Esophagus squamous epithelium (tissue), 4 donors: Measurements from ENCODE around the gene LGR4.
"Not testable (repeated sequence)": the region's sequence is repeated elsewhere in the genome, so short reads cannot be mapped to it uniquely, and the experiment has no call there.

ENCODE experiments used
- POLR2A ChIP-seq, 4 donors: fragments of 450-650 bp; IDR thresholded peaks; one replicate each; pipeline ENCODE4 v1.6.1; 2017; ENCODE audit warnings: antibody characterized with exemption in 4 of 4, mild to moderate bottlenecking in 4 of 4, moderate library complexity in 3 of 4
- TF ChIP-seq, protein P1 (sequence below), 6 experiments: fragments of 450-650 bp in 4 of 6; fragments of 200-600 bp in 2 of 6; sonication (generic) in 2 of 6; IDR thresholded peaks; one replicate each; pipeline ENCODE4 v1.5.1; 2016 to 2019; ENCODE audit warnings: antibody characterized with exemption in 6 of 6, mild to moderate bottlenecking in 4 of 6, moderate library complexity in 4 of 6

DNA sequence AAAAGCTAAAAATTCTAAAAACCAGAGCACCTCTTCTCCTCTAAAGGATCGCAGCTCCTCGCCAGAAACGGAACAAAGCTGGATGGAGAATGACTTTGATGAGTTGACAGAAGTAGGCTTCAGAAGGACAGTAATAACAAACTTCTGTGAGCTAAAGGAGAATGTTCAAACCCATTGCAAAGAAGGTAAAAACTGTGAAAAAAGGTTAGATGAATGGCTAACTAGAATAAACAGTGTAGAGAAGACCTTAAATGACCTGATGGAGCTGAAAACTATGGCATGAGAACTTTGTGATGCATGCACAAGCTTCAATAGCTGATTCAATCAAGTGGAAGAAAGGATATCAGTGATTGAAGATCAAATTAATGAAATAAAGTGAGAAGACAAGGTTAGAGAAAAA, 150.4 kb downstream of the LGR4 start:
- TF ChIP-seq, protein P1, sequence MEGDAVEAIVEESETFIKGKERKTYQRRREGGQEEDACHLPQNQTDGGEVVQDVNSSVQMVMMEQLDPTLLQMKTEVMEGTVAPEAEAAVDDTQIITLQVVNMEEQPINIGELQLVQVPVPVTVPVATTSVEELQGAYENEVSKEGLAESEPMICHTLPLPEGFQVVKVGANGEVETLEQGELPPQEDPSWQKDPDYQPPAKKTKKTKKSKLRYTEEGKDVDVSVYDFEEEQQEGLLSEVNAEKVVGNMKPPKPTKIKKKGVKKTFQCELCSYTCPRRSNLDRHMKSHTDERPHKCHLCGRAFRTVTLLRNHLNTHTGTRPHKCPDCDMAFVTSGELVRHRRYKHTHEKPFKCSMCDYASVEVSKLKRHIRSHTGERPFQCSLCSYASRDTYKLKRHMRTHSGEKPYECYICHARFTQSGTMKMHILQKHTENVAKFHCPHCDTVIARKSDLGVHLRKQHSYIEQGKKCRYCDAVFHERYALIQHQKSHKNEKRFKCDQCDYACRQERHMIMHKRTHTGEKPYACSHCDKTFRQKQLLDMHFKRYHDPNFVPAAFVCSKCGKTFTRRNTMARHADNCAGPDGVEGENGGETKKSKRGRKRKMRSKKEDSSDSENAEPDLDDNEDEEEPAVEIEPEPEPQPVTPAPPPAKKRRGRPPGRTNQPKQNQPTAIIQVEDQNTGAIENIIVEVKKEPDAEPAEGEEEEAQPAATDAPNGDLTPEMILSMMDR (IDR thresholded peaks at IDR 0.05): not testable (repeated sequence)
- not testable (repeated sequence) for TF ChIP-seq POLR2A (IDR thresholded peaks at IDR 0.05)
